HFFc6 (cell line): ENCODE data around the gene ASB2. TPM values are rescaled to one million over a fixed set of nuclear protein-coding genes. Genes with fewer than 3 reads are reported as not detected.

ENCODE experiments used
- DNase-seq: peaks from one replicate; pipeline ENCODE4 v3.0.0-alpha.2; 2018
- H3K27ac Mint-ChIP-seq: 2 replicates; pipeline ENCODE4 v1.8.0; 2020; ENCODE audit warnings: mild to moderate bottlenecking, mixed read lengths
- H3K27me3 Mint-ChIP-seq: 2 replicates; pipeline ENCODE4 v1.8.0; 2021; ENCODE audit warnings: mild to moderate bottlenecking, moderate library complexity, mixed read lengths; ENCODE audit not compliant: insufficient read depth
- H3K36me3 Mint-ChIP-seq: 2 replicates; pipeline ENCODE4 v1.8.0; 2021; ENCODE audit warnings: low read depth, mixed read lengths
- H3K4me1 Mint-ChIP-seq: 2 replicates; pipeline ENCODE4 v1.8.0; 2020; ENCODE audit warnings: low read depth, mixed read lengths
- H3K4me3 Mint-ChIP-seq: 2 replicates; pipeline ENCODE4 v1.8.0; 2020; ENCODE audit warnings: mild to moderate bottlenecking, moderate library complexity, mixed read lengths
- H3K9me3 Mint-ChIP-seq: 2 replicates; pipeline ENCODE4 v1.8.0; 2020; ENCODE audit warnings: mild to moderate bottlenecking, mixed read lengths
- CTCF ChIP-seq: fragments of 200-600 bp; sonication (generic); IDR thresholded peaks from 2 replicates; pipeline ENCODE4 v1.5.0; 2021; ENCODE audit warnings: antibody characterized with exemption, mild to moderate bottlenecking
- total RNA-seq, 6 experiments: library from RNA; stranded (reverse); fragmentation: NEBNext Ultra II Directional; extraction: Animal tissue kit (Norgen Biotek cat#: 25700); gene quantifications; 2 replicates in 1 of 6; 3 replicates in 5 of 6; pipeline ENCODE4 v1.2.3, GENCODE V29; 2021

The ASB2 gene
- total RNA-seq, 6 experiments from 2014 or later, result not detected

- Mint-ChIP-seq H3K4me3 (no peak overlapping the region), H3K27ac (no peak overlapping the region)
These were observed 59.9 kb downstream of the ASB2 start for GRCh38 chr14:93916498-93916897.

GRCh38 chr14:93915800-93916199 is 60.6 kb downstream of the ASB2 start:
- Mint-ChIP-seq H3K27me3 (peaks cover 3% of the 10 kb centered on the region), H3K27ac (no peak overlapping the region), H3K9me3 (peaks cover 11% of the 10 kb centered on the region; the same call in 1 of the 2 replicates), H3K4me3 (no peak overlapping the region), H3K36me3 (no peaks in the 10 kb centered on the region), H3K4me1 (no peaks in the 10 kb centered on the region)
- no peak for TF ChIP-seq CTCF
- DNase-seq, result no peak

More at GRCh38 chr14:93916498-93916897, 59.9 kb downstream of the ASB2 start:
- H3K36me3 Mint-ChIP-seq, result no peaks in the 10 kb centered on the region
- H3K4me1 Mint-ChIP-seq, result no peaks in the 10 kb centered on the region
- no peak for TF ChIP-seq CTCF
- H3K27me3 Mint-ChIP-seq, result peaks cover 6% of the 10 kb centered on the region
- peaks cover 11% of the 10 kb centered on the region; the same call in 1 of the 2 replicates for H3K9me3 Mint-ChIP-seq
- no peak for DNase-seq

- TF ChIP-seq CTCF, result no peak
These were observed 61.2 kb downstream of the ASB2 start for GRCh38 chr14:93915070-93915705.

GRCh38 chr14:93914278-93914677 is 62.1 kb downstream of the ASB2 start:
- DNase-seq, result no peak
- Mint-ChIP-seq H3K9me3 (peaks cover 7% of the 10 kb centered on the region; the same call in 1 of the 2 replicates), H3K27ac (no peak overlapping the region), H3K27me3 (peaks cover 4% of the 10 kb centered on the region), H3K4me1 (no peaks in the 10 kb centered on the region), H3K36me3 (no peaks in the 10 kb centered on the region), H3K4me3 (no peak overlapping the region)
- no peak for TF ChIP-seq CTCF

More at GRCh38 chr14:93915070-93915705, 61.2 kb downstream of the ASB2 start:
- H3K27me3 Mint-ChIP-seq, result peaks cover 3% of the 10 kb centered on the region
- DNase-seq, result no peak
- H3K4me1 Mint-ChIP-seq, result no peaks in the 10 kb centered on the region
- no peak overlapping the region for H3K27ac Mint-ChIP-seq
- no peak overlapping the region for H3K4me3 Mint-ChIP-seq
- H3K9me3 Mint-ChIP-seq, result peaks cover 11% of the 10 kb centered on the region; the same call in 1 of the 2 replicates
- no peaks in the 10 kb centered on the region for H3K36me3 Mint-ChIP-seq

- DNase-seq, result no peak
- Mint-ChIP-seq H3K9me3 (peaks cover 7% of the 10 kb centered on the region; the same call in 1 of the 2 replicates), H3K27ac (no peak overlapping the region), H3K27me3 (peaks cover 4% of the 10 kb centered on the region), H3K36me3 (no peaks in the 10 kb centered on the region), H3K4me1 (no peaks in the 10 kb centered on the region), H3K4me3 (no peak overlapping the region)
- TF ChIP-seq CTCF, result no peak
These were observed 63.6 kb downstream of the ASB2 start for GRCh38 chr14:93912782-93913181.
